Ishikawa (cell line): ENCODE results near the gene CADPS.

ENCODE experiments used
- CEBPB ChIP-seq: IDR thresholded peaks from 2 replicates; pipeline ENCODE4 v1.6.1; 2012
- RAD21 ChIP-seq: IDR thresholded peaks from 2 replicates; pipeline ENCODE4 v1.6.1; 2012; ENCODE audit warnings: low read depth
- REST ChIP-seq: IDR thresholded peaks from 2 replicates; pipeline ENCODE4 v1.6.1; 2012; ENCODE audit warnings: low read depth, mild to moderate bottlenecking
- TCF12 ChIP-seq: IDR thresholded peaks from 2 replicates; pipeline ENCODE4 v1.6.1; 2012; ENCODE audit warnings: low read depth
- YY1 ChIP-seq: IDR thresholded peaks from 2 replicates; pipeline ENCODE4 v1.6.1; 2012; ENCODE audit warnings: low read depth
- ZBTB7A ChIP-seq: IDR thresholded peaks from 2 replicates; pipeline ENCODE4 v1.6.1; 2012; ENCODE audit warnings: low read depth

- no peak for TF ChIP-seq CEBPB
- TF ChIP-seq REST, result no peak
- TF ChIP-seq RAD21, result no peak
- no peak for TF ChIP-seq TCF12
- TF ChIP-seq YY1, result no peak
- TF ChIP-seq ZBTB7A, result no peak
These were observed 461.5 kb downstream of the CADPS start for GRCh38 chr3:62413687-62414086.
